T-helper 1 cell treated with Interleukin-12 subunit alpha and Interleukin-12 subunit beta and Interleukin-4 antibody, amounts not matched to agents 30 μg/mL and 1 μg/mL, for 36 hours (primary cell): ENCODE results near the gene GATA5.

Experiments used
- H3K27ac Mint-ChIP-seq: one replicate; pipeline ENCODE4 v1.8.0; 2021; ENCODE audit warnings: mild to moderate bottlenecking, mixed read lengths
- H3K27me3 Mint-ChIP-seq: one replicate; pipeline ENCODE4 v1.8.0; 2021; ENCODE audit warnings: low read depth, mixed read lengths
- H3K36me3 Mint-ChIP-seq: one replicate; pipeline ENCODE4 v1.8.0; 2021; ENCODE audit warnings: low read depth, mixed read lengths
- H3K4me1 Mint-ChIP-seq: one replicate; pipeline ENCODE4 v1.8.0; 2021; ENCODE audit warnings: low read depth, mixed read lengths
- H3K4me3 Mint-ChIP-seq: one replicate; pipeline ENCODE4 v1.8.0; 2021; ENCODE audit warnings: mild to moderate bottlenecking, moderate library complexity, mixed read lengths
- H3K9me3 Mint-ChIP-seq: one replicate; pipeline ENCODE4 v1.8.0; 2021; ENCODE audit warnings: mixed read lengths

Gene GATA5

GRCh38 chr20:62463651-62464424 lies 12.0 kb downstream of the GATA5 start:
- H3K4me3 Mint-ChIP-seq = no peak overlapping the region
- no peaks in the 10 kb centered on the region for H3K4me1 Mint-ChIP-seq
- H3K36me3 Mint-ChIP-seq = no peaks in the 10 kb centered on the region
- H3K9me3 Mint-ChIP-seq = no peaks in the 10 kb centered on the region
- no peaks in the 10 kb centered on the region for H3K27me3 Mint-ChIP-seq
- H3K27ac Mint-ChIP-seq = no peak overlapping the region

GRCh38 chr20:62462976-62463592 lies 12.7 kb downstream of the GATA5 start:
- Mint-ChIP-seq H3K27ac (no peak overlapping the region), H3K36me3 (no peaks in the 10 kb centered on the region), H3K27me3 (no peaks in the 10 kb centered on the region), H3K4me3 (no peak overlapping the region), H3K9me3 (no peaks in the 10 kb centered on the region), H3K4me1 (no peaks in the 10 kb centered on the region)

GRCh38 chr20:62461834-62462233 lies 14.0 kb downstream of the GATA5 start:
- Mint-ChIP-seq H3K9me3 (no peaks in the 10 kb centered on the region), H3K4me1 (no peaks in the 10 kb centered on the region), H3K36me3 (no peaks in the 10 kb centered on the region), H3K27me3 (no peaks in the 10 kb centered on the region), H3K4me3 (no peak overlapping the region), H3K27ac (no peak overlapping the region)

- no peaks in the 10 kb centered on the region for H3K4me1 Mint-ChIP-seq
- no peak overlapping the region for H3K4me3 Mint-ChIP-seq
- no peaks in the 10 kb centered on the region for H3K36me3 Mint-ChIP-seq
- no peak overlapping the region for H3K27ac Mint-ChIP-seq
- no peaks in the 10 kb centered on the region for H3K27me3 Mint-ChIP-seq
- no peaks in the 10 kb centered on the region for H3K9me3 Mint-ChIP-seq
Observed at GRCh38 chr20:62461157-62461556, 14.6 kb downstream of the GATA5 start.

GRCh38 chr20:62460678-62461077 lies 15.1 kb downstream of the GATA5 start:
- H3K27me3 Mint-ChIP-seq = no peaks in the 10 kb centered on the region
- H3K27ac Mint-ChIP-seq = no peak overlapping the region
- no peaks in the 10 kb centered on the region for H3K4me1 Mint-ChIP-seq
- no peaks in the 10 kb centered on the region for H3K36me3 Mint-ChIP-seq
- H3K9me3 Mint-ChIP-seq = no peaks in the 10 kb centered on the region
- H3K4me3 Mint-ChIP-seq = no peak overlapping the region

- H3K4me3 Mint-ChIP-seq = no peak overlapping the region
- no peak overlapping the region for H3K27ac Mint-ChIP-seq
- H3K9me3 Mint-ChIP-seq = no peaks in the 10 kb centered on the region
- no peaks in the 10 kb centered on the region for H3K36me3 Mint-ChIP-seq
- H3K27me3 Mint-ChIP-seq = no peaks in the 10 kb centered on the region
- no peaks in the 10 kb centered on the region for H3K4me1 Mint-ChIP-seq
Observed at GRCh38 chr20:62459488-62459887, 16.3 kb downstream of the GATA5 start.

- no peaks in the 10 kb centered on the region for H3K4me1 Mint-ChIP-seq
Observed at GRCh38 chr20:62458275-62459251, 17.2 kb downstream of the GATA5 start.

GRCh38 chr20:62457831-62458230 lies 18.0 kb downstream of the GATA5 start:
- no peaks in the 10 kb centered on the region for H3K9me3 Mint-ChIP-seq
- no peak overlapping the region for H3K4me3 Mint-ChIP-seq
- H3K36me3 Mint-ChIP-seq = no peaks in the 10 kb centered on the region
- peaks cover 3% of the 10 kb centered on the region for H3K27me3 Mint-ChIP-seq
- no peaks in the 10 kb centered on the region for H3K4me1 Mint-ChIP-seq
- H3K27ac Mint-ChIP-seq = no peak overlapping the region

More at GRCh38 chr20:62458275-62459251, 17.2 kb downstream of the GATA5 start:
- no peak overlapping the region for H3K27ac Mint-ChIP-seq
- peaks cover 3% of the 10 kb centered on the region for H3K27me3 Mint-ChIP-seq
- H3K4me3 Mint-ChIP-seq = no peak overlapping the region
- no peaks in the 10 kb centered on the region for H3K36me3 Mint-ChIP-seq
- no peaks in the 10 kb centered on the region for H3K9me3 Mint-ChIP-seq

- Mint-ChIP-seq H3K4me1 (no peaks in the 10 kb centered on the region), H3K4me3 (no peak overlapping the region), H3K27me3 (peaks cover 3% of the 10 kb centered on the region), H3K27ac (no peak overlapping the region), H3K36me3 (no peaks in the 10 kb centered on the region), H3K9me3 (no peaks in the 10 kb centered on the region)
Observed at GRCh38 chr20:62457098-62457497, 18.7 kb downstream of the GATA5 start.

GRCh38 chr20:62455929-62456328 lies 19.9 kb downstream of the GATA5 start:
- Mint-ChIP-seq H3K27ac (no peak overlapping the region), H3K4me1 (no peaks in the 10 kb centered on the region), H3K9me3 (no peaks in the 10 kb centered on the region), H3K4me3 (no peak overlapping the region), H3K27me3 (peaks cover 3% of the 10 kb centered on the region), H3K36me3 (no peaks in the 10 kb centered on the region)

- Mint-ChIP-seq H3K36me3 (no peaks in the 10 kb centered on the region), H3K4me1 (no peaks in the 10 kb centered on the region), H3K27ac (no peak overlapping the region), H3K27me3 (peaks cover 3% of the 10 kb centered on the region), H3K9me3 (no peaks in the 10 kb centered on the region), H3K4me3 (no peak overlapping the region)
Observed at GRCh38 chr20:62454904-62455636, 20.7 kb downstream of the GATA5 start.

GRCh38 chr20:62453186-62453808 lies 22.5 kb downstream of the GATA5 start:
- H3K27ac Mint-ChIP-seq = no peak overlapping the region
- no peaks in the 10 kb centered on the region for H3K36me3 Mint-ChIP-seq
- H3K27me3 Mint-ChIP-seq = peaks cover 3% of the 10 kb centered on the region
- no peak overlapping the region for H3K4me3 Mint-ChIP-seq
- no peaks in the 10 kb centered on the region for H3K9me3 Mint-ChIP-seq
- H3K4me1 Mint-ChIP-seq = no peaks in the 10 kb centered on the region

GRCh38 chr20:62452475-62453095 lies 23.2 kb downstream of the GATA5 start:
- H3K9me3 Mint-ChIP-seq = no peaks in the 10 kb centered on the region
- no peak overlapping the region for H3K27ac Mint-ChIP-seq
- peaks cover 3% of the 10 kb centered on the region for H3K27me3 Mint-ChIP-seq
- no peaks in the 10 kb centered on the region for H3K36me3 Mint-ChIP-seq
- no peaks in the 10 kb centered on the region for H3K4me1 Mint-ChIP-seq
- no peak overlapping the region for H3K4me3 Mint-ChIP-seq
